Stomach smooth muscle (tissue), 2 donors: ENCODE results near the gene TLX3.

Experiments
- H3K27ac ChIP-seq: one replicate; pipeline ENCODE4 v1.7.0; 2013; ENCODE audit warnings: mild to moderate bottlenecking, low read length, inconsistent platforms
- H3K27me3 ChIP-seq, 2 donors: one replicate each; pipeline ENCODE4 v1.7.0; 2013; ENCODE audit warnings: low read length in 2 of 2; ENCODE audit not compliant: insufficient read depth in 2 of 2, control insufficient read depth in 1 of 2
- H3K36me3 ChIP-seq, 2 donors: one replicate each; pipeline ENCODE4 v1.7.0; 2013; ENCODE audit warnings: low read length in 2 of 2; ENCODE audit not compliant: control insufficient read depth in 2 of 2, insufficient read depth in 2 of 2
- H3K4me1 ChIP-seq: one replicate; pipeline ENCODE4 v1.7.0; 2013; ENCODE audit warnings: low read length; ENCODE audit not compliant: control insufficient read depth, insufficient read depth
- H3K4me3 ChIP-seq, 2 donors: one replicate each; pipeline ENCODE4 v1.7.0; 2013; ENCODE audit warnings: low read length in 2 of 2
- H3K9ac ChIP-seq, 2 donors: one replicate each; pipeline ENCODE4 v1.7.0; 2013; ENCODE audit warnings: low read length in 2 of 2, mild to moderate bottlenecking in 1 of 2
- H3K9me3 ChIP-seq, 2 donors: one replicate each; pipeline ENCODE4 v1.7.0; 2013; ENCODE audit warnings: low read length in 2 of 2; ENCODE audit not compliant: control insufficient read depth in 2 of 2
- donor health status: healthy.
- donor health status: Pancreatic carcinoma.

Gene TLX3

DNA sequence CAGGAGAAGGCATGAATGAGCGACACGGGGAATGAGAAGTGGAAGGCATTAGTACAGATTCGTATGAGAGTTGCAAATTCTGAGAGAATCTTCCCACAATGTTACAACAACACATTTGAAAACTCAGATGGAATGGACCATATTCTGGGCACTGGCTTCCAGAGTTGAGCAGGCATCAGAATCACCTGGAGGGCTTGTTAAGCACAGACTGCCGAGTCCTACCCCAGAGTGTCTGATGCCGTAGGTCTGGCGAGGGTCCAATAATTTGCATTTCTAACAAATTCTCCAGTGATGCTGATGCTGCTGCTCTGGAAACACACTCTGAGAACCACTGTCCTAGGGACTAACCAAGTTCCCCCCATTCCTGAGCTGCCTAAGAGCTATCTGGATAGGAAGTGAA, 2.9 kb upstream of the TLX3 start:
- Histone ChIP-seq H3K36me3 (no peaks in the 10 kb centered on the region), H3K27me3 (peaks cover 56 to 69% of the 10 kb centered on the region in 2 donors), H3K4me1 (peaks cover 17% of the 10 kb centered on the region), H3K9ac (no peak overlapping the region), H3K27ac (no peak overlapping the region), H3K4me3 (no peak overlapping the region), H3K9me3 (no peaks in the 10 kb centered on the region)

DNA sequence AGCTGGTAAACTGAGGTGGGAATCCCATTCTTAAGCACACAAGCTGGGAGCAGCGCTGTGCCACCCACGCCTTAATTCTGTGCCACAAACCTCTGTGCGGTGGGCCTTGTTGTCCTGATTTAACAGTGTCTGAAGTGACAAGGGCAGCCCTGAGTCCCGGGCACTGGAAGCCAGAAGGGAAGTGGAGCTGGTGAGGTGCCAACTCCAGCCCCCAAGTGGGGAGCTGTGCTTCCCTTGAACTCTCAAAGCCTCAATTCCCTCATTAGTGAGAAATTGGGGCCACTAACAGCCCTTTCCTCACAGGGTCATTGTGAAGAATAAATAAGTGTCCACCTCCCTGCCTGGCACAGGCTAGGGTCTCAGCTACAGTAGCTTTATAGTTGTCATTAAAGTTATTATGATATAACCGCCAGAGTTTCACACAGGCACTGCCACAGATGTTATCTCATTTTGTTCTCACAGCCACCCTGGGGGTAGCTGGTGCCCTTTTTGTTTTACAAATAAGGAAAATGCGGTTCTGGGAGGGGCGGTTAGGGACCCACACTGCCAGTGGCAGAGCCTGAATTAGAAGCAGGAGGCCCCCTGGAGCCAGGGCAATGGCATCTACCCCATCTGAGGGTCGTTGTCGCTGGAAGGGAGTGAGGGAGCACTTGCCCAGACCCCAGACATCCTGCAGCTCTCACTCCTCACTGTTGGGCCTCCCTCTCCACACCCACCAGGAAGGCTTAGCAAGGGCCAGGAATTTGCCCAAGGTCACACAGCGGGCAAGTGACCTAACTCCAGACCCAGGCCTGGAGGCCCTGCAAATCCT, 2.1 kb upstream of the TLX3 start:
- H3K4me1 ChIP-seq: peaks cover 24% of the 10 kb centered on the region
- H3K9ac ChIP-seq: no peak overlapping the region
- no peak overlapping the region for H3K27ac ChIP-seq
- H3K4me3 ChIP-seq: no peak overlapping the region
- H3K36me3 ChIP-seq: no peaks in the 10 kb centered on the region
- no peaks in the 10 kb centered on the region for H3K9me3 ChIP-seq
- H3K27me3 ChIP-seq: peaks cover 57 to 77% of the 10 kb centered on the region in 2 donors

DNA sequence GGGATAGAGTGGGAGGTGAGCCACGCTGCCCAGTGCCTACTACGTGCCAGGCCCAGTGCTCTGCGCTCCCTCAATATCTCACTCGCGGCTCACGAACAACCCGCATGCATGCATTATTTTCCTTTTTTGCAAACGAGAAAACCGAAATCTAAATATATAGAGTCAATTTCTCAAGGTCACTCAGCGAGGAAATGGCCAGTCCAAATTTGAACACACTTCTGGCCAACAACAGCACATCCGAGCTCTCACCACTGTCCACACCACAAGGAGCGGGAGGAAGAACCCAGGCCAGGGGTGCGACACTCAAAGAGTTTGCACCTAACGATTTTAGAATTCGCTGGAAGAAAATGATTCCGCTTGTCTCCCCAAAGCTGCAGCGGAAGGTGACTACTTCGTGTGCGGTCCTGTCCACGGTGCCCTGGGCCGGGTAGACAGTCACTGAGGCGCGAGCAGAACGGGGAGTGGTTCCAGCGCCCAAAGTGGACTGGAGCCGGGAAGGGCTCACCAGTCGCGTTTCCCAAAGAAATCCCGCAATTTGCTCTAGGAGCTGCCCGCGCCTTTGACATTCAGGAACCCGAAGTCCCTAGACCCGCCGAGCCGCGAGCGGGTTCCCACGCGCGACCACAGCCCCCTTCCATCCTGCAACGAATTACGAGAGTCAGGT, 1.1 kb upstream of the TLX3 start:
- H3K27ac ChIP-seq: no peak overlapping the region
- no peaks in the 10 kb centered on the region for H3K9me3 ChIP-seq
- H3K9ac ChIP-seq: no peak overlapping the region
- H3K36me3 ChIP-seq: no peaks in the 10 kb centered on the region
- no peak overlapping the region for H3K4me3 ChIP-seq
- peaks cover 32% of the 10 kb centered on the region for H3K4me1 ChIP-seq
- H3K27me3 ChIP-seq: peaks cover 66 to 86% of the 10 kb centered on the region in 2 donors

DNA sequence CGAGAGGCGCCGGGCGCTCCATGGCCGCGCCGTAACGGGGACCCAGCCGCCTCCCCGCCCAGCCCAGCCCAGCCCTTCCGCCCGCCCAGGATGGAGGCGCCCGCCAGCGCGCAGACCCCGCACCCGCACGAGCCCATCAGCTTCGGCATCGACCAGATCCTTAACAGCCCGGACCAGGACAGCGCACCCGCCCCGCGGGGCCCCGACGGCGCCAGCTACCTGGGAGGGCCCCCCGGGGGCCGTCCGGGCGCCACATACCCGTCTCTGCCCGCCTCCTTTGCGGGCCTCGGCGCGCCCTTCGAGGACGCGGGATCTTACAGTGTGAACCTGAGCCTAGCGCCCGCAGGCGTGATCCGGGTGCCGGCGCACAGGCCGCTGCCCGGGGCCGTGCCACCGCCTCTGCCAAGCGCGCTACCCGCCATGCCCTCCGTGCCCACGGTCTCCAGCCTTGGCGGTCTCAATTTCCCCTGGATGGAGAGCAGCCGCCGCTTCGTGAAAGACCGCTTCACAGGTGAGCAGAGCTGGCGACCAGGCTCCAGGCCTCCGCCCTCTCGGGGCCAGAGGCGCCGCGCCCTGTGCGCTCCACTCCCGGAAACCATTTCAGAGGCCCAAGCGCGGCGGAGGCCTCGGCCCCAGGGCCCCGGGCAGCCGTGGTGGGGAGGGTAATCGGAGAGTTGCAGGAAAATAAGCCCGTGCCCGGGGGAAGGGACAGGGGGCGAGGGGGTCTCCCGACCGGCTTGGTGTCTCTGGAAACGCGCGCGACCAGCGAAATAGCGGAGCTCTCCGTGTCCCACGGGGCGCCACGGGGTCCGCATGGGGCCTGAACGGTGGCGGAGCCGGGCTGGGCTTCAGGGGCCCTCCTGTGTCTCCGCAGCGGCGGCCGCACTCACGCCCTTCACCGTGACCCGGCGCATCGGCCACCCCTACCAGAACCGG, 496 bp downstream of the TLX3 start:
- no peak overlapping the region for H3K4me3 ChIP-seq
- no peak overlapping the region for H3K9ac ChIP-seq
- H3K9me3 ChIP-seq: no peaks in the 10 kb centered on the region
- peaks cover 33% of the 10 kb centered on the region for H3K4me1 ChIP-seq
- H3K36me3 ChIP-seq: no peaks in the 10 kb centered on the region
- peaks cover 66 to 94% of the 10 kb centered on the region in 2 donors for H3K27me3 ChIP-seq
- H3K27ac ChIP-seq: no peak overlapping the region

DNA sequence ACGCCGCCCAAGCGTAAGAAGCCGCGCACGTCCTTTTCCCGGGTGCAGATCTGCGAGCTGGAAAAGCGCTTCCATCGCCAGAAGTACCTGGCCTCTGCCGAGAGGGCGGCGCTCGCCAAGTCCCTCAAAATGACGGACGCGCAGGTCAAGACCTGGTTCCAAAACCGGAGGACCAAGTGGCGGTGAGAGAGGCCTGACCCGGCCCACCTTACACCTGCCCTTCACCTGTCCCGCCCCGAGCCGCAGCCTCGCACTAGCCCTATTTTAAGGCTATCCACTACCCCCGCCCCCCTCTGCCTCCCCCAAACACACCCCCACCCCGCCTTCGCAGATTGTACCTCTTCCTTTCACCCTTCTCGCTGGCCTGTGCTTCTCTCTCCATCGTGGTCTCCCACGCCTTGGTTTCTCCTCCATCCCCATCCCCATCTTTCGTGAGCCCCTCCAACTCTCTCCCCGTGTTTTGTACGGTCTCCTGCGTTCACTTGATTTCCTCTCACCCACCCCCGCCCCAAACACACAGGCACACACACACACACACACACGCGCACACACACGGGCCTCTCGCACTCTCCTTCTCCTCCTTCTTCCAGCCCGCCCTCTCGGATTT, 1.3 kb downstream of the TLX3 start:
- Histone ChIP-seq H3K9me3 (no peaks in the 10 kb centered on the region), H3K4me1 (peaks cover 41% of the 10 kb centered on the region), H3K9ac (no peak overlapping the region), H3K27me3 (peaks cover 69 to 95% of the 10 kb centered on the region in 2 donors), H3K27ac (no peak overlapping the region), H3K4me3 (peak overlapping the region in 1 of 2 donors; percentile 52), H3K36me3 (no peaks in the 10 kb centered on the region)

DNA sequence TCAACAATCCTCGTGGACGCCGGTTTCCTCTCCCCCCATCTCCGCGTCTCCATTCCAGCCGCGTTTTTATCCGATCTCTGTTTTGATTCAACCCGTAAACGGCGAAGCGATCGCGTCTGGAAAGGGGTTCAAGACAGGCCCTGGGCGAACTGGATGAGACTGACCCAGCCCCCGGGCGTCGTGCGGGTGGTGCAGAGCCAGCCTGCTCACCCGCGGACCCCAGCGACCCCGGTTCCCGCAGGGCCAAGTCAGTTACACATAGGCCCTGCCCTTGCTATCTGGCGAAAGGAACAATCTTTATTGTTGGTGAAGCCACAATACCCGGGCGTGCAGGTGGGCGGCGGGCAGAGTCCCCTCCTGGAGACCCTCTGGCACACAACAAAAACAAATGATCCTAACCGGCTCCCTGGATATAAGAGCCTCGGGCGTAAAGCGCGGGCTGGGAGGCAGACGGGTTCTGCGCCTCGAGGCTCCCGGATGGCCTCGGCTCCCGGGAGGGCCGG, 1.8 kb downstream of the TLX3 start:
- H3K4me1 ChIP-seq: peaks cover 46% of the 10 kb centered on the region

DNA sequence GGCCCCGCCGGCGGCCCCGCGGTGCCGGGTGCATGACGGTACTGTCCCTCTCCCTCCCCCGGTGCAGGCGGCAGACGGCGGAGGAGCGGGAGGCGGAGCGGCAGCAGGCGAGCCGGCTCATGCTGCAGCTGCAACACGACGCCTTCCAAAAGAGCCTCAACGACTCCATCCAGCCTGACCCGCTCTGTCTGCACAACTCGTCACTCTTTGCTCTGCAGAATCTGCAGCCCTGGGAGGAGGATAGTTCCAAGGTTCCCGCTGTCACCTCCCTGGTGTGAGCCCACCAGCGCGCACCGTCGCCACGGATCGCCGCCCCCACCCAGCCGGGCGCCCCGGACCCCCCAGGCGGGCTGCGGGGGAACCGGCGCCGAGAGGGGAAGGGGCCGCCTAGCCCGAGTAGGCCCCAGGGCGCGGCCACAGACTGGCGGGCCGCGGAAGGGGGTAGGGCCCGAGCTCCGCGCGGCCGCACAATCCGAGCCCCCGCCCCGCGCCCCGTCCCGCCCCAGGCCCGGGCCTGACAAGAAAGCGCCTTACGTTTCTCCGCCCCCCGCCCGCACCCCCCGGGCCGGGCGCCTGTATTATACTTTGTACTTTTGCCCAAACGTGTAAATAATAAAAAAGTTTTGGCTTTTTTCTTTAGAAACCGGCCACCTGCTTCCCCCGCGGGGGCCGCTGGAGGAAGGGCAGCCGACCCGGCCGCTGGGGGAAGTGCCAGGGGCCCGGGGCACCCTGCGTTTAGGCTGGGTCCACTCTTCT, 2.5 kb downstream of the TLX3 start:
- no peaks in the 10 kb centered on the region for H3K9me3 ChIP-seq
- H3K36me3 ChIP-seq: no peaks in the 10 kb centered on the region
- no peak overlapping the region for H3K27ac ChIP-seq
- H3K27me3 ChIP-seq: peaks cover 70 to 99% of the 10 kb centered on the region in 2 donors
- H3K9ac ChIP-seq: no peak overlapping the region
- peak overlapping the region in 1 of 2 donors; percentile 52 for H3K4me3 ChIP-seq
- H3K4me1 ChIP-seq: peaks cover 52% of the 10 kb centered on the region

More for the DNA sequence above, 1.8 kb downstream of the TLX3 start:
- H3K9ac ChIP-seq: no peak overlapping the region
- H3K27me3 ChIP-seq: peaks cover 70 to 98% of the 10 kb centered on the region in 2 donors
- no peak overlapping the region for H3K27ac ChIP-seq
- H3K9me3 ChIP-seq: no peaks in the 10 kb centered on the region
- no peaks in the 10 kb centered on the region for H3K36me3 ChIP-seq
- H3K4me3 ChIP-seq: peak overlapping the region in 1 of 2 donors; percentile 52

DNA sequence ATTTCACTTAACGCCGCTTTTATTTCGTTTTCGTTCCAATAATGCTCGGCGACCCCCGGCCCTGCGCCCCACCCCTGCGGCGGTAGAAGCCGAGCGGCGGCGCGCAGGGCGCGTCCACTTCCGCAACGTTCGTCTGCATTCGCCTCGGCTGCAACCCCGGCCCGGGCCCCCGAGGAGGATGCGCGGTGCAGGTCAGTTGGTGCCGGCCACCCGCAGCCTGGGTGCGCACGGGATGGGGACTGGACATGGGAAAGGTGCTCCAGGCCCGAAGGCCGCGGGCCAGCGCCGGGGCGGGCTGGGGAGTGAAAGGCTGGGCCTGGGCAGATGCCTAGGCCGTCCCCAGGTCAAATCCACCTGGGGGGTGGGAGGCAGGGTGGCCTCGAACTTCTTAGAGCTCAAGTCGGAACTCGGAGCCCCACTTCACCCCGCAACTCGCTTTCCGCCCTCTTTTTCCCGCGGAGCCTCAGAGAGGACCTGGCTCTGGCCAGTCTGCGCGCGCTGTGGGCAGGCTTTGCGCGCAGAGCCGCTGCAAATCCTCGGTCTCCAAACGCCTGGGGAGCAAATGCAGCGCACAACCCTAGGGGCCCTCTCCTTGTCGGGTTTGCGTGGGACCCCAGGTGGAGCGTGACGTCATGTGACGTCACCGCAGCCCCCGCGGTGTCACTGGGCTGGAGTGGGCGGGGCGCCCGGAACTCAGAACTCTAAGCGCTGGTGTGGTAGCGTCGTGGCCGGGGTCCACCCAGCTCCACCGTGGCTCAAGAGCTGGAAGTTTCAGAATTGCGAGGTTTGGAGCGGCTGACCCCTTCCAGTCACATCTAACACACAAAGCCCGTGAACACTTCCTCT, 3.3 kb downstream of the TLX3 start:
- Histone ChIP-seq H3K27ac (no peak overlapping the region), H3K9ac (no peak overlapping the region), H3K36me3 (no peaks in the 10 kb centered on the region), H3K4me3 (peak overlapping the region in 1 of 2 donors; percentile 52), H3K4me1 (peaks cover 60% of the 10 kb centered on the region), H3K9me3 (no peaks in the 10 kb centered on the region), H3K27me3 (peaks cover 70 to 99% of the 10 kb centered on the region in 2 donors)
